Esophagus muscularis mucosa (tissue), 4 donors: Measurements from ENCODE around the gene TUT4. TPM values are rescaled to one million over a fixed set of nuclear protein-coding genes. Genes with fewer than 3 reads are reported as not detected.

Experiments used
- DNase-seq: peaks from one replicate; pipeline ENCODE4 v3.0.0-alpha.2; 2017; ENCODE audit errors: extremely low spot score
- H3K27ac ChIP-seq, 4 donors: fragments of 200-600 bp; sonication (generic); replicated peaks in 1 of 4; 1 replicate in 3 of 4; 2 replicates in 1 of 4; pipeline ENCODE4 v1.5.1; 2016 to 2019; ENCODE audit warnings: mild to moderate bottlenecking in 1 of 4
- H3K27me3 ChIP-seq, 4 donors: fragments of 200-600 bp; sonication (generic); one replicate each; pipeline versions ENCODE4 v1.5.1 to v1.6.0; 2016 to 2019
- H3K36me3 ChIP-seq, 4 donors: fragments of 200-600 bp; sonication (generic); one replicate each; pipeline ENCODE4 v1.5.1; 2016 to 2019
- H3K4me1 ChIP-seq, 4 donors: fragments of 200-600 bp; sonication (generic); one replicate each; pipeline ENCODE4 v1.5.1; 2016 to 2019
- H3K4me3 ChIP-seq, 4 donors: fragments of 200-600 bp; sonication (generic); 1 replicate in 2 of 4; 2 replicates in 2 of 4; pipeline ENCODE4 v1.5.1; 2016 to 2019; ENCODE audit warnings: mild to moderate bottlenecking in 4 of 4, moderate library complexity in 1 of 4
- H3K9me3 ChIP-seq, 4 donors: fragments of 200-600 bp; sonication (generic); 1 replicate in 3 of 4; 2 replicates in 1 of 4; pipeline ENCODE4 v1.5.1; 2016 to 2019
- CTCF ChIP-seq, 3 experiments: fragments of 200-600 bp in 2 of 3; fragments of 450-650 bp in 1 of 3; sonication (generic) in 2 of 3; IDR thresholded peaks; one replicate each; pipeline ENCODE4 v1.5.1; 2017 to 2019; ENCODE audit warnings: antibody characterized with exemption in 3 of 3, mild to moderate bottlenecking in 2 of 3, moderate library complexity in 1 of 3
- EP300 ChIP-seq: sonication (generic); formaldehyde crosslinking; IDR thresholded peaks from one replicate; pipeline ENCODE4 v1.6.1; 2017; ENCODE audit warnings: antibody characterized with exemption
- POLR2A ChIP-seq: fragments of 450-650 bp; IDR thresholded peaks from one replicate; pipeline ENCODE4 v1.6.1; 2017; ENCODE audit warnings: antibody characterized with exemption, moderate library complexity, mild to moderate bottlenecking, low read depth
- POLR2AphosphoS5 ChIP-seq, 2 donors: sonication (generic); formaldehyde crosslinking; IDR thresholded peaks; one replicate each; pipeline ENCODE4 v1.6.1; 2017; ENCODE audit warnings: antibody characterized with exemption in 2 of 2
- WGBS: methylation state at CpG from one replicate; pipeline ENCODE4 v1.1.5; 2018; 5-methylcytosine and 5-hydroxymethylcytosine counted together
- intact Hi-C: fragments of 100-400 bp; cut with DNase I; formaldehyde crosslinking; loops from one replicate; pipeline ENCODE4 v1.15.1; 2023
- total RNA-seq, 4 donors: library from RNA; depleted of rRNA; stranded (reverse); fragments of >200 nt; gene quantifications; one replicate each; pipeline versions ENCODE4 v1.1.0 to v1.2.1, GENCODE V29; 2016

The TUT4 gene
- total RNA-seq, 4 donors from 2014 or later: 32.3 to 58.6 (median 42.7) TPM

- H3K9me3 ChIP-seq: no peaks in the 10 kb centered on the region
- no peak overlapping the region for H3K4me3 ChIP-seq
- no peaks in the 10 kb centered on the region for H3K27me3 ChIP-seq
- no peak for TF ChIP-seq POLR2A
- intact Hi-C loops: no loop called here
- 95% methylated on average over 4 of the region's 4 CpGs for WGBS
- H3K36me3 ChIP-seq: peaks cover 0 to 56% (median 33%) of the 10 kb centered on the region in 4 donors
- no peak overlapping the region for H3K27ac ChIP-seq
- DNase-seq: no peak
- H3K4me1 ChIP-seq: no peaks in the 10 kb centered on the region
Observed at GRCh38 chr1:52474807-52475206, 78.1 kb downstream of the TUT4 start.

DNA sequence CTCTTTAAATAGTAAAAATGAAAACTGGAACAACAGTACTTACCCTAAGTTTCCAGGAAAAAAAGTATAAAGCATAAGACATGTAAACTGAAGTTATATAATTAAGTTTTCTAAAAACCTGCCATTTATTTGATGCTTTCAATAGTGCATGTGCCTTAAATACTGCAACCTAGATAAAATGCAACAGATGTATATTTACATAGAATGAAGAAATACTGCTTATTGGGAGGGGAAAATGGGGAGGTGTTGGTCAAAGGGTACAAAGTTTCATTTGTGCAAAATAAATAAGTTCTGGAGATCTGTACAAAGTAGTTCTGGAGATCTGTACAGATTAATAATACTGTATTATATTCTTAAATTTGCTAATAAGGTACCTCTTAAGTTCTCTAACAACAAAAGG is 79.9 kb downstream of the TUT4 start:
- intact Hi-C loops: no loop called here
- H3K27ac ChIP-seq: no peak overlapping the region
- H3K27me3 ChIP-seq: no peaks in the 10 kb centered on the region
- H3K36me3 ChIP-seq: peaks cover 0 to 40% (median 25%) of the 10 kb centered on the region in 4 donors
- no peaks in the 10 kb centered on the region for H3K9me3 ChIP-seq
- no peak for TF ChIP-seq CTCF (IDR thresholded peaks at IDR 0.05)
- TF ChIP-seq POLR2A: no peak
- H3K4me1 ChIP-seq: no peaks in the 10 kb centered on the region
- no peak for DNase-seq
- no peak overlapping the region for H3K4me3 ChIP-seq

DNA sequence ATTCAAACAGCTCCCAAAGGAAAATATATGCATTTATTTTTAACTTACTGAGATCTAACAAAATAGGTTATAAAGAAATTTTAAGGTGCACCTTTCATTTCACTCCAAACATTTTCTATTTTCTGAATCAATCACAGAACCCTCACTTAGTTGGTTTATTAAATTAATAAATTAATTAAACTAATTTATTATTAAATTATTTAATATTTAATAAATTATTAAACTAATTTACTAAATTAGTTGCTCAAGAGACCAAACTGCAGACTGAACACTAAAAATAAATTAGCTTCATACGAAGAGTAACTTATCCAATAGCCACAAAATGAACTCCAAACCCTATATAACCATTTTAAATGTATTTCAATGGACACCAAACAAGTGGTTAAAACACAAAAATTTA is 80.5 kb downstream of the TUT4 start:
- Histone ChIP-seq H3K36me3 (peaks cover 0 to 34% (median 18%) of the 10 kb centered on the region in 4 donors), H3K9me3 (no peaks in the 10 kb centered on the region), H3K4me1 (no peaks in the 10 kb centered on the region), H3K4me3 (no peak overlapping the region), H3K27ac (no peak overlapping the region), H3K27me3 (no peaks in the 10 kb centered on the region)
- 98% methylated on average over 1 of the region's 1 CpG for WGBS
- intact Hi-C loops: no loop called here
- no peak for DNase-seq
- no peak for TF ChIP-seq POLR2A
- TF ChIP-seq CTCF (IDR thresholded peaks at IDR 0.05): no peak
- no peak for TF ChIP-seq EP300
- TF ChIP-seq POLR2AphosphoS5 (IDR thresholded peaks at IDR 0.05): no peak

- TF ChIP-seq CTCF (IDR thresholded peaks at IDR 0.05) (no peak), POLR2AphosphoS5 (IDR thresholded peaks at IDR 0.05) (no peak), POLR2A (no peak), EP300 (no peak)
- no peaks in the 10 kb centered on the region for H3K27me3 ChIP-seq
- peaks cover 0 to 17% (median 5%) of the 10 kb centered on the region in 4 donors for H3K36me3 ChIP-seq
- no peak overlapping the region for H3K27ac ChIP-seq
- intact Hi-C loops: no loop called here
- H3K9me3 ChIP-seq: no peaks in the 10 kb centered on the region
- DNase-seq: no peak
- H3K4me3 ChIP-seq: no peak overlapping the region
- 95% methylated on average over 2 of the region's 2 CpGs for WGBS
- no peaks in the 10 kb centered on the region for H3K4me1 ChIP-seq
Observed at GRCh38 chr1:52469108-52469507, 83.8 kb downstream of the TUT4 start.

DNA sequence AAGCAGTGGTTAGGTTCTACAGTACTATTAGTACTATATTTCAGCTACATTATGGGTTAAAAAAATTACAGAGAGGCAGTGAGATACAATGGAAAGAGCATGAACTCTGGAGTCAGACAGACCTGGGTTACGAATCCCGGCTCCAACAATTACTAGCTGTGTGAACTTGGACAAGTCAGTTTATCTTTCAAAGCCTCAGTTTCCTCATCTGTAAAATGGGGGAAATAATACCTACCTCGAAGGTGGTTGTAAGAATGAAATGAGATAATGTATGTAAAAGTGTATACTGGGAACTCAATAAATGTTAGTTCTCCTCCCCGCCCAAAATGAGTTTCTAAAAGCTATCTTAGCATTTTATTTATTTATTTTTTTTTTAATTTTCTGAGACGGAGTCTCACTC is 89.0 kb downstream of the TUT4 start:
- TF ChIP-seq CTCF (IDR thresholded peaks at IDR 0.05): no peak
- no peak for TF ChIP-seq POLR2A
- TF ChIP-seq EP300: no peak
- no peak for TF ChIP-seq POLR2AphosphoS5 (IDR thresholded peaks at IDR 0.05)
- H3K4me3 ChIP-seq: no peak overlapping the region
- no peaks in the 10 kb centered on the region for H3K9me3 ChIP-seq
- no peaks in the 10 kb centered on the region for H3K27me3 ChIP-seq
- peaks cover 0 to 24% (median 8%) of the 10 kb centered on the region in 4 donors for H3K36me3 ChIP-seq
- WGBS: 94% methylated on average over 5 of the region's 5 CpGs
- intact Hi-C loops: no loop called here
- H3K4me1 ChIP-seq: no peaks in the 10 kb centered on the region
- DNase-seq: no peak
- H3K27ac ChIP-seq: no peak overlapping the region
